Progenitor cell of endocrine pancreas (in vitro differentiated cells): Measurements from ENCODE around the gene BEST2. TPM values are rescaled to one million over a fixed set of nuclear protein-coding genes. Genes with fewer than 3 reads are reported as not detected.

Source experiments
- DNase-seq: peaks from one replicate; pipeline ENCODE4 v3.0.0; 2021; ENCODE audit warnings: low spot score; ENCODE audit not compliant: unreplicated experiment
- H3K27ac Mint-ChIP-seq: 2 replicates; pipeline ENCODE4 v1.8.0; 2021; ENCODE audit warnings: mild to moderate bottlenecking, moderate library complexity, mixed read lengths
- H3K27me3 Mint-ChIP-seq: 2 replicates; pipeline ENCODE4 v1.8.0; 2021; ENCODE audit warnings: mixed read lengths
- H3K36me3 Mint-ChIP-seq: 2 replicates; pipeline ENCODE4 v1.8.0; 2022; ENCODE audit warnings: mixed read lengths; ENCODE audit not compliant: insufficient read depth
- H3K4me1 Mint-ChIP-seq: 2 replicates; pipeline ENCODE4 v1.8.0; 2021; ENCODE audit warnings: low read depth, mixed read lengths
- H3K4me3 Mint-ChIP-seq: 2 replicates; pipeline ENCODE4 v1.8.0; 2021; ENCODE audit warnings: low read depth, mild to moderate bottlenecking, moderate library complexity, mixed read lengths
- H3K9me3 Mint-ChIP-seq: 2 replicates; pipeline ENCODE4 v1.8.0; 2021; ENCODE audit warnings: low read depth, mixed read lengths
- total RNA-seq: library from RNA; stranded (reverse); gene quantifications from 2 replicates; pipeline ENCODE4 v1.2.1, GENCODE V29; 2021
- TF ChIP-seq, protein P1 (sequence below): fragments of 200-600 bp; sonication (generic); IDR thresholded peaks from one replicate; pipeline ENCODE4 v1.5.0; 2021; ENCODE audit warnings: antibody characterized with exemption, mild to moderate bottlenecking; ENCODE audit not compliant: unreplicated experiment

The BEST2 gene
- total RNA-seq, 1 donor from 2014 or later: not detected

- Mint-ChIP-seq H3K27ac (no peak overlapping the region), H3K27me3 (peaks cover 38% of the 10 kb centered on the region), H3K36me3 (no peaks in the 10 kb centered on the region), H3K4me1 (peaks cover 5% of the 10 kb centered on the region), H3K4me3 (no peak overlapping the region), H3K9me3 (no peaks in the 10 kb centered on the region)
- no peak for DNase-seq
- TF ChIP-seq, protein P1, sequence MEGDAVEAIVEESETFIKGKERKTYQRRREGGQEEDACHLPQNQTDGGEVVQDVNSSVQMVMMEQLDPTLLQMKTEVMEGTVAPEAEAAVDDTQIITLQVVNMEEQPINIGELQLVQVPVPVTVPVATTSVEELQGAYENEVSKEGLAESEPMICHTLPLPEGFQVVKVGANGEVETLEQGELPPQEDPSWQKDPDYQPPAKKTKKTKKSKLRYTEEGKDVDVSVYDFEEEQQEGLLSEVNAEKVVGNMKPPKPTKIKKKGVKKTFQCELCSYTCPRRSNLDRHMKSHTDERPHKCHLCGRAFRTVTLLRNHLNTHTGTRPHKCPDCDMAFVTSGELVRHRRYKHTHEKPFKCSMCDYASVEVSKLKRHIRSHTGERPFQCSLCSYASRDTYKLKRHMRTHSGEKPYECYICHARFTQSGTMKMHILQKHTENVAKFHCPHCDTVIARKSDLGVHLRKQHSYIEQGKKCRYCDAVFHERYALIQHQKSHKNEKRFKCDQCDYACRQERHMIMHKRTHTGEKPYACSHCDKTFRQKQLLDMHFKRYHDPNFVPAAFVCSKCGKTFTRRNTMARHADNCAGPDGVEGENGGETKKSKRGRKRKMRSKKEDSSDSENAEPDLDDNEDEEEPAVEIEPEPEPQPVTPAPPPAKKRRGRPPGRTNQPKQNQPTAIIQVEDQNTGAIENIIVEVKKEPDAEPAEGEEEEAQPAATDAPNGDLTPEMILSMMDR: no peak
Measured at GRCh38 chr19:12754465-12755196, 3.0 kb downstream of the BEST2 start.

- TF ChIP-seq, protein P1: no peak
- H3K27me3 Mint-ChIP-seq: peaks cover 23% of the 10 kb centered on the region
- H3K27ac Mint-ChIP-seq: peak overlapping the region; percentile 57
- H3K36me3 Mint-ChIP-seq: peaks cover 3% of the 10 kb centered on the region
- no peaks in the 10 kb centered on the region for H3K9me3 Mint-ChIP-seq
- DNase-seq: no peak
- peaks cover 5% of the 10 kb centered on the region for H3K4me1 Mint-ChIP-seq
- H3K4me3 Mint-ChIP-seq: no peak overlapping the region
Measured at GRCh38 chr19:12756150-12756883, 4.7 kb downstream of the BEST2 start.

DNA sequence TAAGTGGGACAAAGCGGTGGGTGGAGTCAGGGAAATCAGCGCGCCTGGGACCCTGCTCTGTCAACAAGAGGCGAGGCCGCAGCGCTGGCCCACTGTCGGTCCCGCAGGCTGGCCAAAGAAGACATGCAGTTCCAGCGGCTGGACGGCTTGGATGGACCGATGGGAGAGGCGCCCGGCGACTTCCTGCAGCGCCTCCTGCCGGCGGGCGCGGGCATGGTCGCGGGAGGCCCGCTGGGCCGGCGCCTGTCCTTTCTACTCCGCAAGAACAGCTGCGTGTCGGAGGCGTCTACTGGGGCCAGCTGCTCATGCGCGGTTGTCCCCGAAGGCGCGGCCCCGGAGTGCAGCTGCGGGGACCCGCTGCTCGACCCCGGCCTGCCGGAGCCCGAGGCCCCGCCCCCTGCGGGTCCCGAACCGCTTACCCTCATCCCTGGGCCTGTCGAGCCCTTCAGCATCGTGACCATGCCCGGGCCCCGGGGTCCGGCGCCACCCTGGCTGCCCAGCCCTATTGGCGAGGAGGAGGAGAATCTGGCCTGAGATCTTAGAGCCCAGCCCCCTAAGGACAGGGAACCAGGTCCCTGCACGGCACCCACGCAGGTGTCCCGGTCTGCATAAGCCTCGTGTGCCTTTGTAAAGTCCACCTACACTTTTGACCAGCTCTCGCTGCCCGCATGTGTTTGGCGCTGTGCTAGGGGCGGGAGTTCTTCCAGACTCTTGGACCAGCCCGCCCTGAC, 6.1 kb downstream of the BEST2 start:
- Mint-ChIP-seq H3K27ac (no peak overlapping the region), H3K27me3 (peaks cover 10% of the 10 kb centered on the region), H3K9me3 (no peaks in the 10 kb centered on the region), H3K4me3 (peak overlapping the region; percentile 35), H3K36me3 (peaks cover 3% of the 10 kb centered on the region), H3K4me1 (peaks cover 5% of the 10 kb centered on the region)
- DNase-seq: peak; percentile 72
- TF ChIP-seq, protein P1: peak; percentile 99

GRCh38 chr19:12759686-12760085, 8.1 kb downstream of the BEST2 start:
- DNase-seq: no peak
- H3K4me3 Mint-ChIP-seq: no peak overlapping the region
- H3K9me3 Mint-ChIP-seq: no peaks in the 10 kb centered on the region
- TF ChIP-seq, protein P1: no peak
- no peak overlapping the region for H3K27ac Mint-ChIP-seq
- peaks cover 5% of the 10 kb centered on the region for H3K4me1 Mint-ChIP-seq
- H3K36me3 Mint-ChIP-seq: peaks cover 7% of the 10 kb centered on the region
- no peaks in the 10 kb centered on the region for H3K27me3 Mint-ChIP-seq

DNA sequence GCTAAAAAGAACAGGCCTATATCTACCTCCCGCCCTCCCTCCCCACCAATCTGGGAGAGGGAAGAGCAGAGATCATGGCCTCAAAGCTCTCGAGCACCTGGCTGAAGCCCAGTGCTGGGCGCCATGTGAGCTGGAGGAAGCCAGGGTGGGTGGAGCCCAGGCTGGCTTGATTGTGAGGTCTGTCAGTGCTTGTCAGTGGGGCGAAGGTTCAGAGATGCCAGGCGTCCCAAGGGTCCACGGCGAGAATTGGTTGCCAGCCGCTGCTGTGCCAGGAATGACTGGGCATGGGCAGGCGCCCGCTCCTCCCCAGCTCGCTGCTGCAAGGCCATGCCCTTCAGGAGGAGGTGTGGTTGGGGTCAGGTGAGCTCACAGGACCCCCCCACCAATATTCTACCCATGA, 11.5 kb downstream of the BEST2 start:
- DNase-seq: no peak
- no peaks in the 10 kb centered on the region for H3K27me3 Mint-ChIP-seq
- no peak overlapping the region for H3K27ac Mint-ChIP-seq
- H3K9me3 Mint-ChIP-seq: no peaks in the 10 kb centered on the region
- no peak overlapping the region for H3K4me3 Mint-ChIP-seq
- TF ChIP-seq, protein P1: no peak
- peaks cover 20% of the 10 kb centered on the region for H3K36me3 Mint-ChIP-seq
- H3K4me1 Mint-ChIP-seq: no peaks in the 10 kb centered on the region
